Epithelial cell of esophagus (primary cell): ENCODE data around the gene SCYGR8.
A peak's percentile ranks its signal among the peaks of the same experiment; 100 is the strongest.

Experiments
- DNase-seq: peaks from one replicate; pipeline ENCODE4 v3.0.0; 2010; ENCODE audit warnings: low read depth
- H3K4me3 ChIP-seq: 2 replicates; pipeline ENCODE4 v1.5.1; 2011; ENCODE audit warnings: mild to moderate bottlenecking, low read length, control low read depth
- TF ChIP-seq, protein P1 (sequence below): IDR thresholded peaks from 2 replicates; pipeline ENCODE4 v1.5.1; 2011; ENCODE audit warnings: low read depth, mild to moderate bottlenecking, low read length, control low read depth, inconsistent platforms; ENCODE audit not compliant: insufficient read depth; ENCODE audit errors: missing control alignments

The SCYGR8 gene

DNA sequence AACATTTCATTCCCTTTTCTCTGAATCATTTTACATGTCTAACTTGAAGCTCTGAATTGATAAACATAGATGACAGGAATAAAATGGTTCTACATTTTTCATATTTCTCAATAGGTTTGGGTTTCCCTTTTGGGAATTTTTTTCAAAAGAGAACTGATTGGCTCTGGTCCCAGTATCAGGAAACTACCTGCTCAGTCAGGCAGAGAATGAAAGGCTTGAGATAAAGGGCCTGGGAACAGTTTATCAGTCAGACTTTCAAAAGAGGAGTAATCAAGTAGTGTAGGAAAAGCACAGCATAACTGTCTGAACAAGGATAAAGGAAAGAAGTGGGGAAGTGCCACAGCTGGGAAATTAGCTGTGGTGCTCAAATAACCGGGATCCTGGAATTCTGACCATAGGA is 39.6 kb downstream of the SCYGR8 start:
- TF ChIP-seq, protein P1, sequence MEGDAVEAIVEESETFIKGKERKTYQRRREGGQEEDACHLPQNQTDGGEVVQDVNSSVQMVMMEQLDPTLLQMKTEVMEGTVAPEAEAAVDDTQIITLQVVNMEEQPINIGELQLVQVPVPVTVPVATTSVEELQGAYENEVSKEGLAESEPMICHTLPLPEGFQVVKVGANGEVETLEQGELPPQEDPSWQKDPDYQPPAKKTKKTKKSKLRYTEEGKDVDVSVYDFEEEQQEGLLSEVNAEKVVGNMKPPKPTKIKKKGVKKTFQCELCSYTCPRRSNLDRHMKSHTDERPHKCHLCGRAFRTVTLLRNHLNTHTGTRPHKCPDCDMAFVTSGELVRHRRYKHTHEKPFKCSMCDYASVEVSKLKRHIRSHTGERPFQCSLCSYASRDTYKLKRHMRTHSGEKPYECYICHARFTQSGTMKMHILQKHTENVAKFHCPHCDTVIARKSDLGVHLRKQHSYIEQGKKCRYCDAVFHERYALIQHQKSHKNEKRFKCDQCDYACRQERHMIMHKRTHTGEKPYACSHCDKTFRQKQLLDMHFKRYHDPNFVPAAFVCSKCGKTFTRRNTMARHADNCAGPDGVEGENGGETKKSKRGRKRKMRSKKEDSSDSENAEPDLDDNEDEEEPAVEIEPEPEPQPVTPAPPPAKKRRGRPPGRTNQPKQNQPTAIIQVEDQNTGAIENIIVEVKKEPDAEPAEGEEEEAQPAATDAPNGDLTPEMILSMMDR, result no peak
- no peak overlapping the region for H3K4me3 ChIP-seq
- DNase-seq, result peak; percentile 62

DNA sequence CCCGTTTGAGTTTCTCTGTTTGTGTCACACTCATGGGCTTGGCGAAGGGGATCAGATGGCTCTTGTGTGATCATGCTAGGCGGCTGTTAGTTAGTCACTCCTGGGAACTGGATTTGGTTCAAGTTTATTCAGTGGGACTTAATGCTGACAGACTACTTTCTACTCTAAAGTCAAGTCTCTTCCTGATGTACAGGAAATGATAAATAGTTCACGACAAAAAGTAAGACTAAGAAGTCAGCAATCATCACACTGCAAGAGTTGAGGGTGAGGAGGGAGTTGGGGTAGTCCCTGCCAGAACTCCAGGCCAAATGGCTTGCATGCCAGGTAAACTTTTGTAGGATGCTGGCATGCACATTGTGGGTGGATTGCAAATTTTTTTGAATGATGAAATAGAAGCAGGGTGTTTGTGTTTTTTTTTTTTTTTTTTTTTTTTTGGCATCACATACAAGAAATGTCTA is 42.9 kb downstream of the SCYGR8 start:
- no peak overlapping the region for H3K4me3 ChIP-seq
- TF ChIP-seq, protein P1, result no peak
- DNase-seq, result peak; percentile 94

DNA sequence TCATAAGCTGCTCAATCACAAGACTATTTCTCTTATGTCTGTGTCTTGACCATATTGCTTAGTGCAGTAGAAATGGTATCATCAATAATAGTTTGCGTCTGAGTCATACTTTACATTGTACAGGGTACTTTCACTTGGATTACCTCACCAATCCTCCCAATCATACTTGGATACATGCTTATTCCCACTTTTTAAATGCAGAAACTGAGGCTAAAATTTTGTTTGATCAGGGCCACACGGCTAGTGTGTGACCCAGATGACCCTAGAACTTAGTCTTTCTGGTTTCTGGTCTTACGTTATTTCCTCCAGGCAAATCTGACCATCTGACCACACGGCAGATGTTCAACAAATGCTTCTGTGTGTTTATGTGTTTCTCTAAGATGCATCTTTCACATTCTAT is 44.1 kb downstream of the SCYGR8 start:
- H3K4me3 ChIP-seq, result no peak overlapping the region
- peak; percentile 70 for DNase-seq
- TF ChIP-seq, protein P1, result no peak

DNA sequence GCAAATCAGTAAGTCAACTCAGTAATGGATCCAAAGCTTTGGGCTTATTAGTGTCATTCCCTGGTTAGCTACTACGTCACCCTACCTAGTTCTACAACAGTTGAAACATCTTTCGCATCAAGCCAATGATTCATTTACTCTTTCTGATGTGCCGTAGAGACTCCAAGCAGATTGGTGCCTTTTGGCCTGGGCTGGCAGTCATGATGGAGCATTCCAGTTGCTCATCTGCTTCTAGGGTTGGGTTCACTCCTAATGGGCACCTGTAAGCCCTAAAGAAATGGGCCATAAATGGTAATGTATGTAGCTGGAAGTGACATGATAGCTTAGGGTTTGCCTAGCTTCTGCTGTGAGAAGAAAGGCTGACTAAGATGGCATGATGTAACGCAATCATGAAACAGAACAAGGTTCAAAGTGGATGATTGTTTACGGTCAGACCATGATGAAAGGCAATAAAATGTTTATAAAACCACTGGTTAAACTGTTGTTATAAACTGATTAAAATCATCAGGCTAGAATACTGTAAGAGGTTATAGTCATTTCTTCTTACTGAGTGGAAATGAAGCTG is 47.5 kb downstream of the SCYGR8 start:
- TF ChIP-seq, protein P1, result no peak
- no peak overlapping the region for H3K4me3 ChIP-seq
- DNase-seq, result no peak
